ENCODE results near the gene SIL1.
"Not testable (repeated sequence)": the region's sequence is repeated elsewhere in the genome, so short reads cannot be mapped to it uniquely, and the experiment has no call there.

SIL1 gene

DNA sequence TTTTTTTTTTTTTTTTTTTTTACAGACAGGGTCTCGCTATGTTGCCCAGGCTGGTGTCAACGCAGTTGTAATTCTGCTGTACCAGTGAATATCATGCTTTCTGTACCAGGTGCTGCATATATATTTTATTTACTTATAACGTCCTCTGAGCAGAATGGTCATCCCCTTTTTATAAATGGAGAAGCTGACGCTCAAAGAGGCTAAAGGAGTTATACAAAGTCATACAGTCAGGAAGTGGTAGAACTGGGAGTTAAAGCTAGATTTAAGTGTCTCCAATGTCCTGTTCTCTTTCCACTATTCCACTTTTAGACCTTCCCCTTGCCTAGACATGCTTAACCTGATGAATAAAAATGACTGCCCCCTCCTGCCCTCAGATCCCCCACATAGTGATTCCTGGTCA lies 1.2 kb upstream of the SIL1 start:
- DNase-seq = peak in 1 of 2 donors; percentile 22

DNA sequence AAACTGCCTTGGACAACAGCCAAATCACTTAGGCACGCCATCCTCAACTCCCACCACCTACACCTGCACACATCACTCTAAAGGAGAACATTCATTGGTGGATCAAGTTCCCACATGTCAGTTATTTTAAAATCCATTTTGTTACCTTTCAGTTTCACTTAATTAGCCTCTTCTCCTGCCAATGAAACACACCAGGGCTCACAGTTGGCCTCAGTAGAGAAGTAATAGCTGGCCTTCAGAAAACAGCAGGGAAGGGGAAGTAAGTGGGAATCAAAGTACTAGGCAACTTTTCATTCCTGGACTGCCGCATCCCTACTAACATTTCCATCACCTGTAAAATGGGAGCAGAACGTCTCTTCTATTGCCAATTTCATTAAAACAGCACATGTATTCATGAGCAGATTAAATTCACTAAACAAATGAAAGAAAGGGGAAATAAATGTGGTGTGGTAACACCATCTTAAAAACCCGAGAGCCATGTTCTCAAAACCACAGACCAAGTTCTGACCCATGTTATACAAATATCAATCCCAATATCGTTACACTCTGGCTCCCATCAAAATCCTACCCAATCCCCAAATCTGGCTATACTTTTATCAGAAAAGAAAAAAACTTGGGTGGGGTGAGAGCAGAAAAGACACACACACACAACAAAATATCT lies 1.7 kb downstream of the SIL1 start:
- peak; percentile 41 to 61 for DNase-seq

GRCh38 chr5:139194486-139194885 lies 3.7 kb downstream of the SIL1 start:
- DNase-seq = no peak

DNA sequence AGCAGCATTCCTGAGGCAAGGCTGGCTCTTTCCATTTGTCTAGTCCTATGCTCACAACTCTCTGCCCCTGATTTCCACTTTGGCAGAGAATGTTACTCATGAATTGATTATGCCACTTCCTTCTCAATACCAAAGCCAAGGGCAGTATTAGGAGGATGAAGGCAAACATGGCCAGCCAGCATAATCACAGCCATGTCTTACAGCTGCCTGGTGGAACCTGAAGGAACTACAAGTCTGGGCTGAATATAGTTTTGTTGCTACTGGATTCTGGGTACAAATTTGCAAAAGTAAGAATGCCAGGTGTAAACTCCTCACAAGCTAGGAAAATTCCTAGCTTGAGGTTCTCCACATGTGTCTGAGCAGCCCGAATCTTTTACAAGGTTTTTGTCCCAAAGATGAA lies 4.2 kb downstream of the SIL1 start:
- peak in 1 of 2 donors; percentile 26 for DNase-seq

DNA sequence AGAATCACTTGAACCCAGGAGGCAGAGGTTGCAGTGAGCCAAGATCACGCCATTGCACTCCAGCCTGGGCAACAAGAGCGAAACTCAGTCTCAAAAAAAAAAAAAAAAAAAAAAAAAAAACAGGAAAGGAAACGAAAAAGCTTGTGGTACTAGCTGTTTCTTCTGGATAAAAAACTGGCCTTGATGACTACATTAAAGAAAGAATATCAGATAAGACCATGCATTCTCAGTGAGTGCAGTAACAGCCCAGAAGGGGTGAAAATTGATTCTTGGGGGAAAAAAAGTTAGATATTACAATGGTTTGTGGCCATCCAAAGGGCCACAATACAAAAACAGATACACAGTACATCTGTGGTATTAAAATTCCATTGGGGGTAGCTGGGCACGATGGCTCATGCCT lies 5.3 kb downstream of the SIL1 start:
- not testable (repeated sequence) for DNase-seq

DNA sequence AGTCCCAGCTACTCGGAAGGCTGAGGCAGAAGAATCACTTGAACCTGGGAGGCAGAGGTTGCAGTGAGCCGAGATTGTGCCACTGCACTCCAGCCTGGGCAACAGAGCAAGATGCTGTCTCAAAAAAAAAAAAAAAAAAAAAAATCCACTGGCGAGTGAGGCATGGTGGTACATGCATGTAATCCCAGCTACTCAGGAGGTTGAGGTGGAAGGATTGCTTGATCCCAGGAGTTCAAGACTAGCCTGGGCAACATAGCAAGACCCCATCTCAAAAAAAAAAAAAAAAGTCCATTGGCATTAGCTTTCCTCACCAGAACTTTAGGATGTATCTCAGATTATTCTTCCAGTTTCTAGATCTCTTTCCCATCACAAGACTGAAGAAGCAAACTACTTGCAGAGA lies 6.2 kb downstream of the SIL1 start:
- DNase-seq = not testable (repeated sequence)

GRCh38 chr5:139190125-139190524 lies 8.0 kb downstream of the SIL1 start:
- DNase-seq = peak; percentile 39 to 69

DNA sequence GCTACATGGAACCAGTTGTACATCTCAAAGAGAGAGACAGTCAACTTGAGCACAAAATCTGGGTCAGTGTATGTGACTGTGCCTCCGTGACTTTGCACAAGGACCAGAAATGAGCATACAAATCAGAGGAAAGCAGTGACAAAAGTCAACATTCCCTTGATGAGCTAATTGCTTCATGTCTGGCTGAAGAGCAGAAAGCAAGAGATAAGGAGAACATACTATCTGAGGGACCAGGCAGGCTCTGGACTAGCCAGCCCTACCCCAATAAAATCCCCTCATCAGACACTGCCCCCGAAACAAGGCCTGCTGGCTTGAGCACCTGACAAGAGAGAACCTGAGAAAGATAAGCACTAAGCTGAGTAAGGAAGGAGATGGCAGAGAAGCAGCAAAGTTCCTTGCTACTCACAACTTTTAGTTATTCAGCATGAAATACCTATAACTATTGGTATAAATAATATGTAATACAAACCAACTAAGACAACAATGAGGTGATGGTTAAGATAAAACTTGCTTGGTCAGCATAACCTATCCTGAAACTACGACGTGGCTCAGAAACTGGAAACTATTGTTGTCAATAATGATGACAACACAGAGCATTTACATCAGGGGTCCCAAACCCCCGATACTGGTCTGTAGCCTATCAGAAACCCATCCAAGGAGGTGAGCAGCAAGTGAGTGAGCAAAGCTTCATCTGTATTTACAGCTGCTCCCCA lies 9.5 kb downstream of the SIL1 start:
- DNase-seq = no peak

GRCh38 chr5:139186752-139187326 lies 11.3 kb downstream of the SIL1 start:
- DNase-seq = no peak

DNA sequence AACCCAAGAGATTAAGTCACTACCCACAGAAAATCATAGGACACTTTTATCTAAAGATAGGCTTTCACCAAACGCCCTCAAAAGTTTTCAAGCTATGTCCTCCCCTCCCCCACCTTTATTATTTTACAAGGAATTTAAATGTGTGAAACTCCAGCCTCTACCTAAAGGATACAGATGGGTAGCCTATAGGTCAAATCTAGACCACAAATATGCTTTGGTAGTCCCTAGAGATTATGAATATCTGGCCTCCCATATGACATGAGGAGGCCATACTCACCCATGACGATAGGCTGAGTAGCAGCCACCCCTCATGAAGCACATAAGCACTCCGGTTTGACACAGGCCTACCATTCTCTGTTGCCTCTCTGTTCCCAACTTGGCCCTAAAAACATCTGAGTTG lies 11.9 kb downstream of the SIL1 start:
- DNase-seq = no peak

- DNase-seq = no peak
These were observed 12.6 kb downstream of the SIL1 start for GRCh38 chr5:139185589-139185988.

DNA sequence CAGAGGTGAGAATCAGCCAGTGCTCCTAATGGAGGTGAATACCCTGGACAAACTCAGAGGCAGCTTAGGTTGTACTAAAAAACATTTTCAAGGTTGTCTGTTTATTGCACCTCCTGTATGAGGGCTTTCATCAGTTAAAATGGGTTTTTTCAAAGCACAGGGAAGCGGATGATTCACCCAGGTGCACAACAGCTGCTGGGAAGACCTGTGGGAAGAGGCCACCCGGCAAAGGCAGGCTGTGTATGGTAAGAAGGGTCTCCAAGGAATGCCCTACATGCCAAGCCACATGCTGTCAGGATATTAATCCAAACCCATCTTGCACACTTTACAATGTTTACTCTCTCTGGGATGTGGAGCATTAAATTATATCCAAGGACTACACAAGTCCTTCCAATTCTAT lies 14.7 kb downstream of the SIL1 start:
- DNase-seq = no peak

DNA sequence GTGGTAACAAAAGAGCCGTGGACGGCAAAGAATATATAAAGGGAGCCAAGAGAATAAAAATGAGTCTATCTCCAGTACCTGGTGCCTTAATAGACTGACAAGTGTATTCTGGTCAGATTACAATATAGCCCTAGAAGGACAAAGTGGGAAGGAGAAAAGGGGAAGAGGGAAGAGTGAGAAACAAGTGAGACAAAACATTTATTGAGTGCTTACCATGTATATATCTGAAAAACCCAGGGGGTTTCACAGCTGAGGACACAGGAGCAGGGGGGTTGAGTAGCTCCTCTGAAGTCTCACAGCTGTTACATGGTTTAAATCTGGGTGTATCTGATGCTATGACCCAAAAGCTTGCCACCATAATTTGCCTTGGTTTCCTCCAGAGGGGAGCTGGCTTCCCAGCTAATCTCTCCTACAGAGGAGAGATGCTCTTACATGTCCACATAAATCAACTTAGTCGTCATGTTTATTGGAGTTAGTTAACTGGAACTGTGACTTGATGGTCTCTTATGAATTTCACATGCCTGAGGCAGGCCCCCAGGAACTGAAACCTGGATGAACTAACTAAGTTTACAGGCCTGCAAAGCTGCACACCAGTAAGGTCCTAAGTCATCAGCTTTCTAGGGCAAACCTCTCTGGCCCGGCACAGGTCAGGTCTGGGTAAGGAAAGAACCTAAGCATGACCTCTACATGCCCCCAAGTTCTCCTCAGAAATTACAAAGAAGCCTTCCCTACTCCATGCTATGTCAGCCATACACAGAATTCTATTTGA lies 15.5 kb downstream of the SIL1 start:
- DNase-seq = peak; percentile 48 to 55

GRCh38 chr5:139181835-139182452 lies 16.2 kb downstream of the SIL1 start:
- peak; percentile 44 to 45 for DNase-seq

DNA sequence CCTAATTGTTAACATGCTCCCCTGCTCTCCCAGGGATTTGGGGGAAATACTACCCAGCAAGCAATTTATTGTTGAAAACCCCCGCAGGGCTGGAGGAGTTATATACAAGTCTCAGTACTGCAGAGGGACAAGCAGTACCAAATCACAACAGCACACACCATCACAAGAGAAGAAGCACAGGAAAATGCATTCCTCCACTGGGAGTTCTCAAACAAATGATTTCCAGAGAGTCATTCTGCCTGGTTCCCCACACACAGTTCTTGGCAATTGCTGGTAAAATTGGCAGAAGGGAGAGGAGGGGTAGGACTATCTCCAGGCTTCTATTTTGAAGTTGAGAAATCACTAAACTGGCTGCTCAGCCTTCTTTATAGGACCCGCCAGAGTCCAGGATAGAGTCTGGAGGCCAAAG lies 16.8 kb downstream of the SIL1 start:
- no peak for DNase-seq

GRCh38 chr5:139180850-139181249 lies 17.3 kb downstream of the SIL1 start:
- DNase-seq = no peak

GRCh38 chr5:139179778-139180513 lies 18.2 kb downstream of the SIL1 start:
- DNase-seq = not testable (repeated sequence)

GRCh38 chr5:139178935-139179334 lies 19.2 kb downstream of the SIL1 start:
- no peak for DNase-seq

GRCh38 chr5:139178589-139178917 lies 19.6 kb downstream of the SIL1 start:
- no peak for DNase-seq

GRCh38 chr5:139177809-139178588 lies 20.2 kb downstream of the SIL1 start:
- peak; percentile 87 to 94 for DNase-seq

GRCh38 chr5:139177281-139177680 lies 20.9 kb downstream of the SIL1 start:
- DNase-seq = not testable (repeated sequence)

GRCh38 chr5:139174382-139174781 lies 23.8 kb downstream of the SIL1 start:
- DNase-seq = not testable (repeated sequence)
